Left lung (tissue), 10 donors: ENCODE data around the gene C17orf75. TPM values are rescaled to one million over a fixed set of nuclear protein-coding genes. Genes with fewer than 3 reads are reported as not detected.

Experiments
- ATAC-seq: fragments of 200-7000 bp; cut with Tn5 transposase; one replicate; pipeline ENCODE4 v1.9.1; 2020; ENCODE audit warnings: moderate library complexity
- DNase-seq, 4 donors: peaks; one replicate each; pipeline ENCODE4 v3.0.0-alpha.2; 2013 to 2020
- H3K27ac ChIP-seq, 2 donors: fragments of 200-600 bp; sonication (generic) in 1 of 2; one replicate each; pipeline versions ENCODE4 v1.5.0 to v1.8.0; 2020 to 2021
- H3K27me3 ChIP-seq, 2 donors: fragments of 200-600 bp; sonication (generic) in 1 of 2; one replicate each; pipeline versions ENCODE4 v1.5.0 to v1.8.0; 2020 to 2021
- H3K36me3 ChIP-seq, 2 donors: fragments of 200-600 bp; sonication (generic) in 1 of 2; one replicate each; pipeline versions ENCODE4 v1.5.0 to v1.8.0; 2020 to 2021
- H3K4me1 ChIP-seq, 2 donors: fragments of 200-600 bp; one replicate each; pipeline ENCODE4 v1.8.0; 2021
- H3K4me3 ChIP-seq, 2 donors: fragments of 200-600 bp; sonication (generic) in 1 of 2; one replicate each; pipeline versions ENCODE4 v1.5.0 to v1.8.0; 2020 to 2021; ENCODE audit warnings: mild to moderate bottlenecking in 1 of 2
- H3K9me3 ChIP-seq, 2 donors: fragments of 200-600 bp; sonication (generic) in 1 of 2; one replicate each; pipeline versions ENCODE4 v1.5.0 to v1.8.0; 2020 to 2021
- intact Hi-C, 2 donors: fragments of 100-400 bp; cut with DNase I; formaldehyde crosslinking; loops; one replicate each; pipeline versions ENCODE4 v1.11.2 to v1.14.2; 2022
- polyA plus RNA-seq, 6 donors: library from polyadenylated mRNA; unstranded; fragments of 120-200 nt; gene quantifications; one replicate each; pipeline ENCODE4 v1.2.1, GENCODE V29; 2013; ENCODE audit not compliant: insufficient read length in 6 of 6
- total RNA-seq, 2 donors: library from RNA; stranded (reverse); fragmentation: NEBNext Ultra II Directional; extraction: Animal tissue kit (Norgen Biotek cat#: 25700); gene quantifications; one replicate each; pipeline ENCODE4 v1.2.1, GENCODE V29; 2021
- TF ChIP-seq, protein P1 (sequence below), 2 donors: fragments of 200-600 bp; sonication (generic) in 1 of 2; IDR thresholded peaks; one replicate each; pipeline versions ENCODE4 v1.5.0 to v1.8.0; 2021; ENCODE audit warnings: antibody characterized with exemption in 2 of 2
- donor health status: DM: no; HTN: yes; CAD: no.
- donor health status: DM: no; HTN: no; CAD: no.

C17orf75 gene
- total and polyA plus RNA-seq, 8 donors = 14.0 to 40.9 (median 34.3) TPM

- H3K36me3 ChIP-seq = no peaks in the 10 kb centered on the region
- ATAC-seq = no peak
- H3K4me1 ChIP-seq = no peaks in the 10 kb centered on the region
- no peaks in the 10 kb centered on the region for H3K9me3 ChIP-seq
- intact Hi-C loops = no loop called here
- H3K27ac ChIP-seq = no peak overlapping the region
- no peaks in the 10 kb centered on the region for H3K27me3 ChIP-seq
- TF ChIP-seq, protein P1, sequence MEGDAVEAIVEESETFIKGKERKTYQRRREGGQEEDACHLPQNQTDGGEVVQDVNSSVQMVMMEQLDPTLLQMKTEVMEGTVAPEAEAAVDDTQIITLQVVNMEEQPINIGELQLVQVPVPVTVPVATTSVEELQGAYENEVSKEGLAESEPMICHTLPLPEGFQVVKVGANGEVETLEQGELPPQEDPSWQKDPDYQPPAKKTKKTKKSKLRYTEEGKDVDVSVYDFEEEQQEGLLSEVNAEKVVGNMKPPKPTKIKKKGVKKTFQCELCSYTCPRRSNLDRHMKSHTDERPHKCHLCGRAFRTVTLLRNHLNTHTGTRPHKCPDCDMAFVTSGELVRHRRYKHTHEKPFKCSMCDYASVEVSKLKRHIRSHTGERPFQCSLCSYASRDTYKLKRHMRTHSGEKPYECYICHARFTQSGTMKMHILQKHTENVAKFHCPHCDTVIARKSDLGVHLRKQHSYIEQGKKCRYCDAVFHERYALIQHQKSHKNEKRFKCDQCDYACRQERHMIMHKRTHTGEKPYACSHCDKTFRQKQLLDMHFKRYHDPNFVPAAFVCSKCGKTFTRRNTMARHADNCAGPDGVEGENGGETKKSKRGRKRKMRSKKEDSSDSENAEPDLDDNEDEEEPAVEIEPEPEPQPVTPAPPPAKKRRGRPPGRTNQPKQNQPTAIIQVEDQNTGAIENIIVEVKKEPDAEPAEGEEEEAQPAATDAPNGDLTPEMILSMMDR (IDR thresholded peaks at IDR 0.05) = no peak
- no peak for DNase-seq
- H3K4me3 ChIP-seq = no peak overlapping the region
Observed at GRCh38 chr17:32303781-32304288, 38.1 kb downstream of the C17orf75 start.

DNA sequence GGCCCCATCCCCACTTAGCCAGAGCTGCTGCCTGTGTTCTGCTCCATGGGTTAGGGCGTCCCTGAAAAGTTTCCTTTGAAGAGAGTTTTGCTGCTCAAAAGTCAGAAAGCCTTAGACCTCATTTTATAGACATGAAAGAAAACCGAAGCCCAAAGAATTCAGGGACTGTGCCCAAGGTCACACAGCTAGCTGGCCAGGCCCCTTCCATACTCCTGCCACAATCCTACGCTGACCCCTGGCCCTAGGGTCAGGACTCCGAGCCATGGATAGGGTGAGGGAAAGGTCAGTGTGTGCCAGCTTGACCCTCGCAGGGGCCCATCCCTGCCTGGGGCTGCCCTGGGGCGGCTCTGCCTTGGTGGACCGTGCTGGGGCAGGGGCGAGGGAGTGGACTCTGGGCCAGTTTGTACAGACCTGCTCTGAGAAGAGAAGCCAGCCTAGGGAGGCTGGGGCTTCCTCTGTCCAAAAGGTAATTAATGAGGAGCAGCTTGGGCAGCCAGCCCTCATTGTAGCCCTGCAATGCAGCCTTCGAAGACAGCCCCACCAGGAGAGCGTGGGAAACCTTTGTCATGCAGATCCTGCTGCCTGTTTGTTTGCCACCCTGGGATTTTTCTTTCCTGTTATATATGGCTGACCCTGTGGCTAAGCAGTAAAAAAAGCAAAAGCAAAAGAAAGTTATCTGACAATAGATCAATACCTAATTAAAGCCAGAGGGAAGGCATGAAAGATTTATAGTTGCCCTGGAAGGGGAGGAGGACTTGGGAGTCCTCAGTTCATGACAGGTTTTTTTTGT, 38.9 kb downstream of the C17orf75 start:
- ATAC-seq = no peak

GRCh38 chr17:32302037-32302436, 39.9 kb downstream of the C17orf75 start:
- no peaks in the 10 kb centered on the region for H3K9me3 ChIP-seq
- ATAC-seq (no peak), DNase-seq (no peak)
- H3K4me1 ChIP-seq = no peaks in the 10 kb centered on the region
- intact Hi-C loops = no loop called here
- H3K4me3 ChIP-seq = no peak overlapping the region
- no peaks in the 10 kb centered on the region for H3K36me3 ChIP-seq
- no peak overlapping the region for H3K27ac ChIP-seq
- TF ChIP-seq, protein P1 (IDR thresholded peaks at IDR 0.05) = no peak
- H3K27me3 ChIP-seq = no peaks in the 10 kb centered on the region

More for the DNA sequence above, 38.9 kb downstream of the C17orf75 start:
- no peak overlapping the region for H3K27ac ChIP-seq
- H3K4me1 ChIP-seq = no peaks in the 10 kb centered on the region
- TF ChIP-seq, protein P1 (IDR thresholded peaks at IDR 0.05) = no peak
- no peaks in the 10 kb centered on the region for H3K9me3 ChIP-seq
- intact Hi-C loops = no loop called here
- H3K36me3 ChIP-seq = no peaks in the 10 kb centered on the region
- no peak for DNase-seq
- no peak overlapping the region for H3K4me3 ChIP-seq
- no peaks in the 10 kb centered on the region for H3K27me3 ChIP-seq

DNA sequence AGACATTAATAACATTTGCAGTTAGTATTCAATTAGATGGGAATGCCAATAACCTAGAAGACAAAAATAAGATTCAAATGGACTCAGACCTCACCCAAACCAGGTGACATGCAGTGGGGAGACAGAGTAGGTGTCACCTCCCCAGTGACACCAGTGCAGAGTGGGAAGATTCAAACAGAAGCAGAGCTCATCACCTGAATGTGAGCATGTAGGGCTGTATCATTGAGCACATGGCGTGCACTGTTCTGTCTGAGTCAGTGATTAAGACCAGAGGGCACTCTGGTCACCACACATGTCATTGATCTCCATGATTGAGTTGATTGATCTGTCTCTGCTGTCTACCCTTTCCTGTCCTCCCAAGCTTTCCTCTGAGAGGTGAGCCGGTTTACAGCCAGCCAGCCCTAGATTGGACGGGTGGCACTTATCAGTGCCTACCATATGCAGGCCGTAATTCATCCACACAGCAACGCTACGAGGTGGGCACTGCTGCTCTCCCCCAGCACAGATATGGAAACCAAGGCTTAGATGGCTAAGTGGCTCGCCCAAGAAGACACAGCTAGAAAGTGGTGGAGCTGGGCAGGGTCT, 42.3 kb downstream of the C17orf75 start:
- H3K27me3 ChIP-seq = no peaks in the 10 kb centered on the region
- no peak for ATAC-seq
- no peaks in the 10 kb centered on the region for H3K36me3 ChIP-seq
- TF ChIP-seq, protein P1 (IDR thresholded peaks at IDR 0.05) = no peak
- H3K27ac ChIP-seq = no peak overlapping the region
- H3K4me1 ChIP-seq = no peaks in the 10 kb centered on the region
- no peak for DNase-seq
- no peak overlapping the region for H3K4me3 ChIP-seq
- no peaks in the 10 kb centered on the region for H3K9me3 ChIP-seq
- intact Hi-C loops = no loop called here
